Measurements from ENCODE around the gene TIGD4. TPM values are rescaled to one million over a fixed set of nuclear protein-coding genes. Genes with fewer than 3 reads are reported as not detected.

The TIGD4 gene
- total and polyA plus RNA-seq, 4 donors = 0.02 to 0.42 (median 0.23) TPM

DNA sequence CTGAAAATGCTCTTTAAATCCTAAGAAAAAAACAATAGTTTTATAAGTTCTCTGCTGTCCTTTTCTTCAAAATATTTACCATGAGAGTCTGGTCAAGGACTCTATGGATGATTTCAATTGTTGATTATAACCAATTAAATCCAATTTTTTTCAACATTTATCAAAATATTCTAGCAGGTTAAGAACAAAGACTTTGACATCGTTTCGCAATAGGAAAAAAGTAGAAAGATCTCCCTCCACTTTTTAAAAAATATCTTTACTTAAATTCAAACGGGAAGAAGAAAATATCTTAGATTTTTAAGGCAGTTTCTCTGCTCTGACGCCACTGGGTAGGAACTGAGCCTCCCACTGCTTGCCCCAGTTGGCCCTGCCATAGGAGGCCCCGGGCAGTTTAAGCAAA, 55.0 kb downstream of the TIGD4 start:
- Histone ChIP-seq H3K27ac (ENCODE audit: low read depth in 1 of 2, low read length in 2 of 2) (no peak overlapping the region), H3K9me3 (ENCODE audit: control insufficient read depth in 4 of 4, low read length in 3 of 4) (no peaks in the 10 kb centered on the region), H3K4me1 (ENCODE audit: control insufficient read depth in 4 of 4, insufficient read depth in 4 of 4, low read length in 3 of 4) (no peaks in the 10 kb centered on the region), H3K4me3 (ENCODE audit: low read depth in 1 of 3, low read length in 3 of 3) (no peak overlapping the region), H3K36me3 (ENCODE audit: control insufficient read depth in 4 of 4, insufficient read depth in 3 of 4, low read depth in 1 of 4, low read length in 3 of 4) (no peaks in the 10 kb centered on the region), H3K9ac (ENCODE audit: low read depth in 1 of 2, low read length in 2 of 2) (no peak overlapping the region), H3K27me3 (ENCODE audit: control insufficient read depth in 4 of 4, insufficient read depth in 4 of 4, low read length in 3 of 4) (no peaks in the 10 kb centered on the region)
- 75% methylated on average over 5 of the region's 5 CpGs for WGBS
- DNase-seq (ENCODE audit: low spot score) = no peak
- TF ChIP-seq, protein P1, sequence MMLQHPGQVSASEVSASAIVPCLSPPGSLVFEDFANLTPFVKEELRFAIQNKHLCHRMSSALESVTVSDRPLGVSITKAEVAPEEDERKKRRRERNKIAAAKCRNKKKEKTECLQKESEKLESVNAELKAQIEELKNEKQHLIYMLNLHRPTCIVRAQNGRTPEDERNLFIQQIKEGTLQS (IDR thresholded peaks at IDR 0.05) = no peak
- TF ChIP-seq GABPA (IDR thresholded peaks at IDR 0.05 in 1 of 2, conservative IDR thresholded peaks at IDR 0.05 in 1 of 2) = no peak
- no peak for TF ChIP-seq JUND (IDR thresholded peaks at IDR 0.05)
- TF ChIP-seq EGR1 (IDR thresholded peaks at IDR 0.05; ENCODE audit: low read depth in 2 of 2) = no peak
- no peak for TF ChIP-seq HNF4G (IDR thresholded peaks at IDR 0.05)
- TF ChIP-seq FOXA2 (IDR thresholded peaks at IDR 0.05) = no peak
- no peak for TF ChIP-seq HNF4A (conservative IDR thresholded peaks at IDR 0.05)
- no peak for TF ChIP-seq MAX (IDR thresholded peaks at IDR 0.05)
- TF ChIP-seq SP1 (IDR thresholded peaks at IDR 0.05) = no peak
- TF ChIP-seq NR2F2 (IDR thresholded peaks at IDR 0.05) = no peak
- TF ChIP-seq, protein P2, sequence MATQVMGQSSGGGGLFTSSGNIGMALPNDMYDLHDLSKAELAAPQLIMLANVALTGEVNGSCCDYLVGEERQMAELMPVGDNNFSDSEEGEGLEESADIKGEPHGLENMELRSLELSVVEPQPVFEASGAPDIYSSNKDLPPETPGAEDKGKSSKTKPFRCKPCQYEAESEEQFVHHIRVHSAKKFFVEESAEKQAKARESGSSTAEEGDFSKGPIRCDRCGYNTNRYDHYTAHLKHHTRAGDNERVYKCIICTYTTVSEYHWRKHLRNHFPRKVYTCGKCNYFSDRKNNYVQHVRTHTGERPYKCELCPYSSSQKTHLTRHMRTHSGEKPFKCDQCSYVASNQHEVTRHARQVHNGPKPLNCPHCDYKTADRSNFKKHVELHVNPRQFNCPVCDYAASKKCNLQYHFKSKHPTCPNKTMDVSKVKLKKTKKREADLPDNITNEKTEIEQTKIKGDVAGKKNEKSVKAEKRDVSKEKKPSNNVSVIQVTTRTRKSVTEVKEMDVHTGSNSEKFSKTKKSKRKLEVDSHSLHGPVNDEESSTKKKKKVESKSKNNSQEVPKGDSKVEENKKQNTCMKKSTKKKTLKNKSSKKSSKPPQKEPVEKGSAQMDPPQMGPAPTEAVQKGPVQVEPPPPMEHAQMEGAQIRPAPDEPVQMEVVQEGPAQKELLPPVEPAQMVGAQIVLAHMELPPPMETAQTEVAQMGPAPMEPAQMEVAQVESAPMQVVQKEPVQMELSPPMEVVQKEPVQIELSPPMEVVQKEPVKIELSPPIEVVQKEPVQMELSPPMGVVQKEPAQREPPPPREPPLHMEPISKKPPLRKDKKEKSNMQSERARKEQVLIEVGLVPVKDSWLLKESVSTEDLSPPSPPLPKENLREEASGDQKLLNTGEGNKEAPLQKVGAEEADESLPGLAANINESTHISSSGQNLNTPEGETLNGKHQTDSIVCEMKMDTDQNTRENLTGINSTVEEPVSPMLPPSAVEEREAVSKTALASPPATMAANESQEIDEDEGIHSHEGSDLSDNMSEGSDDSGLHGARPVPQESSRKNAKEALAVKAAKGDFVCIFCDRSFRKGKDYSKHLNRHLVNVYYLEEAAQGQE (IDR thresholded peaks at IDR 0.05) = no peak

GRCh38 chr4:152723236-152723635, 56.3 kb downstream of the TIGD4 start:
- 85% methylated on average over 3 of the region's 3 CpGs for WGBS
- no peak for TF ChIP-seq HNF4G (IDR thresholded peaks at IDR 0.05)
- TF ChIP-seq TAF1 (conservative IDR thresholded peaks at IDR 0.05) = no peak
- no peak for TF ChIP-seq NR2F2 (IDR thresholded peaks at IDR 0.05)
- TF ChIP-seq SP1 (IDR thresholded peaks at IDR 0.05) = no peak
- no peak for TF ChIP-seq RXRA (IDR thresholded peaks at IDR 0.05)
- TF ChIP-seq YY1 (IDR thresholded peaks at IDR 0.05) = no peak
- no peak for TF ChIP-seq EGR1 (IDR thresholded peaks at IDR 0.05; ENCODE audit: low read depth in 2 of 2)
- TF ChIP-seq FOXA2 (IDR thresholded peaks at IDR 0.05) = no peak
- TF ChIP-seq RAD21 (IDR thresholded peaks at IDR 0.05) = no peak
- TF ChIP-seq FOXA1 (IDR thresholded peaks at IDR 0.05) = no peak

More at GRCh38 chr4:152723236-152723635, 56.3 kb downstream of the TIGD4 start:
- Histone ChIP-seq H3K9ac (ENCODE audit: low read depth in 1 of 2, low read length in 2 of 2) (no peak overlapping the region), H3K27me3 (ENCODE audit: control insufficient read depth in 4 of 4, insufficient read depth in 4 of 4, low read length in 3 of 4) (no peaks in the 10 kb centered on the region), H3K4me1 (ENCODE audit: control insufficient read depth in 4 of 4, insufficient read depth in 4 of 4, low read length in 3 of 4) (peaks cover 0 to 3% (median 0%) of the 10 kb centered on the region in 4 donors), H3K9me3 (ENCODE audit: control insufficient read depth in 4 of 4, low read length in 3 of 4) (no peaks in the 10 kb centered on the region), H3K36me3 (ENCODE audit: control insufficient read depth in 4 of 4, insufficient read depth in 3 of 4, low read depth in 1 of 4, low read length in 3 of 4) (no peaks in the 10 kb centered on the region), H3K27ac (ENCODE audit: low read depth in 1 of 2, low read length in 2 of 2) (no peak overlapping the region), H3K4me3 (ENCODE audit: low read depth in 1 of 3, low read length in 3 of 3) (no peak overlapping the region)
- no peak for DNase-seq (ENCODE audit: low spot score)
